Measurements from ENCODE around the gene CCM2.
"Not testable (repeated sequence)": the region's sequence is repeated elsewhere in the genome, so short reads cannot be mapped to it uniquely, and the experiment has no call there.

The CCM2 gene

DNA sequence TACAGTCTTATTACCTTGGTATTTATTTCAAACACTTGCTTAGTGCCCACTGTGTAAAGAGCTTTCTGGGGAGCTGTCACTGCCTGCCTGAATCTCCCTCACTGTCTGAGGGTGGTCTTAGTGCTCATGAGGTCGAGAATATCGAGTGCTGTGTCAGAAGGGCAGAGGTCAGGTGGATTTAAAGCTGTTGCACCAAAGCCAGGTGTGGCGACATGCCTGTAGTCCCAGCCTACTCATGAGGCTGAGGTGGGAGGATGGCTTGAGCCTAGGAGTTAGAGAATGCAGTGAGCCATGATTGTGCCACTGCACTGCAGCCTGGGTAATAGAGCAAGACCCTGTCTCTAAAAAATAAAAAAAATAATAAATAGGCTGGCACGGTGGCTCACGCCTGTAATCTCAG is 20.9 kb downstream of the CCM2 start:
- POLR2A ChIA-PET = no interaction called here
- TF ChIP-seq, protein P1, sequence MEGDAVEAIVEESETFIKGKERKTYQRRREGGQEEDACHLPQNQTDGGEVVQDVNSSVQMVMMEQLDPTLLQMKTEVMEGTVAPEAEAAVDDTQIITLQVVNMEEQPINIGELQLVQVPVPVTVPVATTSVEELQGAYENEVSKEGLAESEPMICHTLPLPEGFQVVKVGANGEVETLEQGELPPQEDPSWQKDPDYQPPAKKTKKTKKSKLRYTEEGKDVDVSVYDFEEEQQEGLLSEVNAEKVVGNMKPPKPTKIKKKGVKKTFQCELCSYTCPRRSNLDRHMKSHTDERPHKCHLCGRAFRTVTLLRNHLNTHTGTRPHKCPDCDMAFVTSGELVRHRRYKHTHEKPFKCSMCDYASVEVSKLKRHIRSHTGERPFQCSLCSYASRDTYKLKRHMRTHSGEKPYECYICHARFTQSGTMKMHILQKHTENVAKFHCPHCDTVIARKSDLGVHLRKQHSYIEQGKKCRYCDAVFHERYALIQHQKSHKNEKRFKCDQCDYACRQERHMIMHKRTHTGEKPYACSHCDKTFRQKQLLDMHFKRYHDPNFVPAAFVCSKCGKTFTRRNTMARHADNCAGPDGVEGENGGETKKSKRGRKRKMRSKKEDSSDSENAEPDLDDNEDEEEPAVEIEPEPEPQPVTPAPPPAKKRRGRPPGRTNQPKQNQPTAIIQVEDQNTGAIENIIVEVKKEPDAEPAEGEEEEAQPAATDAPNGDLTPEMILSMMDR (IDR thresholded peaks at IDR 0.05; ENCODE audit: control extremely low read depth, extremely low read depth, low read depth, missing control alignments) = no peak
- CTCF ChIA-PET = interaction anchor here (1.0 to 2.1 kb wide), 4 partner anchors 9 to 48 kb away, joined by 3 to 6 read pairs (median 4); no protein-coding TSS in a partner anchor
- no peak for DNase-seq (ENCODE audit: extremely low spot score)

DNA sequence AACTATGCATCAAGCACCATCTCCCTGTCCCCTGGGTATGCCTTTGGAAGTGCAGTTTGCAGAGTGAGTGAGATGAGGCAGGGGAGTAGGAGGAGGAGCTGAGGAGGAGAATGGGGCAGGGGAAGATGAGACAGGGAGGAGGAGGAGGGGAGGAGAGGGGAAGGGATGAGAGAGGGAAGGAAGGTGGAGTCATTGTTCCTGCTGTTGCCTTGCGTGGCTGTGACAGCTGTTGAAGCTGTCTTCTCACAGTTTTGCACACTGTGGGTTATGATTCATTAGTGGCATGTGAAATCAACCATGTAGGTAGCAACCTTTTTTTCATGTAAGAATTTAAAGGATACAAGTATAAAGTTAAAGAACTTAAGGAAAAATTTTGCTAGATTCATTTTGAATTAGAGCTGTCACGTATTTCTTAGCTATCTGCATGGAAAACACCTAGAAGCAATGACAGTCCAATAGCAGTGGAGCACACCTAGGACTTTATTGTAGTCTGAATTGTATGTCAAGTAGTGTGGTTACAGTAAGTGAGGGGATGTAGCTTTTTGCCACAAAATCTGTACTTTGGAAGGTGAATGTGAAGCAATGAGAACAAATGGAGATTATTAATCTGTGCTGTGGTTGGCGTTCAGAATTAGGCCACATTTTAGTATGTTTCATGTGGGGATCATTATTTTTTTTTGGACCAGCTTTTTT is 21.7 kb downstream of the CCM2 start:
- TF ChIP-seq, protein P1 (IDR thresholded peaks at IDR 0.05; ENCODE audit: control extremely low read depth, extremely low read depth, low read depth, missing control alignments) = no peak
- peak; percentile 38 for DNase-seq (ENCODE audit: extremely low spot score)
- CTCF ChIA-PET = interaction anchor here (1.0 to 2.6 kb wide), 4 partner anchors 10 to 47 kb away, joined by 3 to 6 read pairs (median 4); partner anchors contain the start of gene CCM2
- POLR2A ChIA-PET = no interaction called here

DNA sequence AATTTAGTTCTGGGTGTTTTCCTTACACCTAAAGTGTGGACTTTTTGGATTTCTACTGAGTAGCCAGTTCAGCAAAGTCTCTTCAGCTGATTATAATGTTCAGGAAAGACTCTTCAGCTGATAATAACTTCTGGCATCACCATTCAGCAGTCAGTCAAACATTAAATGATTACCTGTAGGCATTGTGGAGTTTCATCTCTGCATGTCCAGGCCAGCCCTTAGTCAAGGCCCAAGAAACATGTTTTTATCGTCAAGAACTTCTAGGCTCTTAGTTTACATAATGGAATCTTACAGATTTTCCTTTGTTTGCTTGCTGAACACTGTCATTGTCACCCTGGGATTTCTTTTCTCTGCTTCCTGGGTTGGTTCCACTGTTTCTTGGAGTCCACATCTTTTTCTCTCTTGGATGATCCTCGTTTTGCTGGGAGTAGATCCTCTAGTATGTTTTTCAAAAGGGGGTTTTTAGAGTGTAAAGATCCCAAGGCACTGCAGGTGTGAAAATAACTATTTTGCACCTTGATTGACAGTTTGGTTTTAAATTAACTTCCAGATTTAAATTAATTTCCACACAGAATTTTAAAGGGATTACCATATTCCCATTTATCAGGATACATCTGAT is 24.2 kb downstream of the CCM2 start:
- ChIA-PET CTCF (interaction anchor here (2.0 to 2.6 kb wide), 2 partner anchors 9 to 24 kb away, joined by 6 read pairs; partner anchors contain the start of gene CCM2), POLR2A (no interaction called here)

DNA sequence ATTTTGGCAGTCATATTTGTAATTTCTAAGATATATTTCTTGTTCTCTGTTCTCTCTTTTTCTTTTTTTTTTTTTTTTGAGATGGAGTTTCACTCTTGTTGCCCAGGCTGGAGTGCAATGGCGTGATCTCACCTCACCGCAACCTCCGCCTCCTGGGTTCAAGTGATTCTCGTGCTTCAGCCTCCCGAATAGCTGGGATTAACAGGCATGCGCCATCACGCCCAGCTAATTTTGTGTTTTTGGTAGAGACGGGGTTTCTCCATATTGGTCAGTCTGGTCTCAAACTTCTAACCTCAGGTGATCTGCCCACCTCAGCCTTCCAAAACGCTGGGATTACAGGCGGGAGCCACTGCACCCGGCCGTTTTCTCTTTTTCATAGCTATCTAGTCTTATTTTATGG is 25.5 kb downstream of the CCM2 start:
- ChIA-PET CTCF (interaction anchor here (0.9 to 1.0 kb wide), 2 partner anchors 25 to 42 kb away, joined by 3 read pairs; no protein-coding TSS in a partner anchor), POLR2A (interaction anchor here (0.6 to 0.7 kb wide), 2 partner anchors 39 to 74 kb away, joined by 3 to 4 read pairs; no protein-coding TSS in a partner anchor)
- not testable (repeated sequence) for DNase-seq (ENCODE audit: extremely low spot score)

More for the DNA sequence above, 24.2 kb downstream of the CCM2 start:
- TF ChIP-seq, protein P1 (IDR thresholded peaks at IDR 0.05; ENCODE audit: control extremely low read depth, extremely low read depth, low read depth, missing control alignments) = no peak
- no peak for DNase-seq (ENCODE audit: extremely low spot score)

DNA sequence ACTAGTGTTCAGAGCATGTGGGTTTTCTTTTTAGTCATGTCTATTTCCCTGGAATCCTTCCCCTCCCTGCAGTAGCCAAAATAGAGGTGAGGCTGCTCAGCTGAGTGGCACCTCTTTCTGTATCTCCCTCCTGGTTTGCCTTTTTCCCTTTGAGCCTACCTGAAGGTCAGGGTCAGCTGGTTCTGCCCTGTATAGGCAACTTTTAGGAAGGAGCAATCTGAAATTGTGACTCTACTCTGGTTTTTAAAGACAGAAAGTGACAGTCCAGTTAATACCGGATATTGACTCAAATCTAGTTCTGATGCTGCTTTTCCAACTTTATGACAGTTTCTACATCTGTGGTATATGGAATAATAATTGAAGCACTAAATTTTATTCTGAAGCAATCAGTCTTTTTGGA is 26.0 kb downstream of the CCM2 start:
- TF ChIP-seq, protein P1 (IDR thresholded peaks at IDR 0.05; ENCODE audit: control extremely low read depth, extremely low read depth, low read depth, missing control alignments) = no peak
- no peak for DNase-seq (ENCODE audit: extremely low spot score)
- ChIA-PET POLR2A (interaction anchor here (0.6 to 0.7 kb wide), 2 partner anchors 40 to 75 kb away, joined by 3 to 4 read pairs; no protein-coding TSS in a partner anchor), CTCF (interaction anchor here (0.9 to 2.8 kb wide), 3 partner anchors 11 to 42 kb away, joined by 3 to 8 read pairs (median 3); no protein-coding TSS in a partner anchor)

DNA sequence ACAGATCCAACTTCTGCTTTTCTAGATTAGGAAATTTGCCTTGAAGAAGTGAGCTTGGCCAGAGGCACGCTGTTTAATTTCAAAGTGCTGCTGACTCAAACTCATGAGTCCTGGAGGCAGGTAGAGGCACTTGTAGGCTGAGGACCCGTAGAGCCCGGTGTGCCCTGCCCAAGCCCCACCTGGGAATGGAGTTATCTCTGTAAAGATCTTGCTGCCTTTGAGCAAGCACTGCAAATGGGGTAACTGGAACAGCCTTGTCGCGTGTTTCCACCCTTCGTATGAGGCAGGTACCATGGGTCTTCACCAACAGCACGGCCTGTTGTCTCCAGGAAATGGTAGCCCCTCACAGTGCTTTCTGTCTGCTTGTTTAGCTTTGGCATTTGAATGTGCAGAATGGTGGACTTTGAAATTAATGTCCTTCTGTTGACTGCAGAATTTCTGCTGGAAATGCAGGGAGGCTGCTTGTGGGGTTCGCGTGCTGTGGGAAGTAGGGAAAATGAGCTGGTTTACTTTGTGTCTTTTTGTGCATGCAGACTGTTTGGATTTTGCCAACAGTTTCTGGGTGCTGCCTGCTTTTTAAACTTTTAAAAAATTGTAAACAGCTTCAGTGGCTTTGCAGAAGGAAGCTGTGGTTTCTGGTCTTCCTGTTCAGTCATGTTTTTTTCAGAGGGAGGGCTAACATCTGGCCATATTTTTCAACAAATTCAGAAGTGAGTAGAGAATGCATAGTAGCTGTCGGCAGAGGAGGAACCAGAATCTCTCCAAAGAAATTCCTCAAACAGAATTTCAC is 27.2 kb downstream of the CCM2 start:
- TF ChIP-seq, protein P1 (IDR thresholded peaks at IDR 0.05; ENCODE audit: control extremely low read depth, extremely low read depth, low read depth, missing control alignments) = no peak
- ChIA-PET POLR2A (no interaction called here), CTCF (interaction anchor here (0.7 to 3.0 kb wide), 6 partner anchors 9 to 54 kb away, joined by 3 to 14 read pairs (median 6); no protein-coding TSS in a partner anchor)
- DNase-seq (ENCODE audit: extremely low spot score) = peak; percentile 50
